ENCODE data around the gene E4F1. TPM values are rescaled to one million over a fixed set of nuclear protein-coding genes. Genes with fewer than 3 reads are reported as not detected.

The E4F1 gene
- total and polyA plus RNA-seq, 9 of the 15 experiments (the other 6 are each of a cell fraction or from before 2014, with no cell fraction given), result 0.48 to 94.9 (median 20.4) TPM

- FAIRE-seq, result peak; percentile 95
- Histone ChIP-seq H3K9ac (ENCODE audit: insufficient read depth in 1 of 2, low read depth in 2 of 2, low read length in 2 of 2) (0 out of 4 replicates have a peak overlapping the region, but pooled peaks of 1 of the 2 experiments have one; percentile 47), H3K9me1 (ENCODE audit: control insufficient read depth, insufficient read depth, low read length) (no peaks in the 10 kb centered on the region), H3K9me3 (replicated peaks; ENCODE audit: control insufficient read depth, insufficient read depth, low read depth, low read length) (no peaks in the 10 kb centered on the region), H3K36me3 (ENCODE audit: control insufficient read depth, insufficient read depth, low read length) (no peaks in the 10 kb centered on the region), H4K20me1 (replicated peaks; ENCODE audit: control insufficient read depth, insufficient read depth, low read length) (0 out of 2 replicates have a peak, but pooled peaks cover 6% of the 10 kb centered on the region), H3K4me3 (no peak overlapping the region), H3K4me1 (replicated peaks in 1 of 2; ENCODE audit: control insufficient read depth in 2 of 2, insufficient read depth in 2 of 2, low read length in 2 of 2) (peaks cover 3 to 65% of the 10 kb centered on the region in 2 experiments; a peak in 4 of 5 replicates), H3K27me3 (ENCODE audit: control insufficient read depth in 2 of 2, insufficient read depth in 2 of 2, low read length in 2 of 2) (peaks cover 0 to 5% of the 10 kb centered on the region in 2 experiments; a peak in 2 of 5 replicates), H3K79me2 (ENCODE audit: control insufficient read depth, insufficient read depth, low read length) (no peaks in the 10 kb centered on the region), H3K27ac (ENCODE audit: extremely low read depth, low read depth, low read length) (no peak overlapping the region), H2AFZ (ENCODE audit: low read depth, low read length) (no peak overlapping the region), H3K4me2 (ENCODE audit: insufficient read depth, low read length) (no peak overlapping the region)
- ChIA-PET POLR2A (interaction anchor here (0.7 to 2.5 kb wide), 11 partner anchors 10 to 488 kb away, joined by 3 to 17 read pairs (median 5); partner anchors contain the start of genes ECI1, KCTD5, MLST8 and TRAF7), CTCF (ENCODE audit: low intra/inter-chr PET ratio) (interaction anchor here (1.0 to 2.8 kb wide), 4 partner anchors 56 to 732 kb away, joined by 3 to 18 read pairs (median 4); partner anchors contain the start of gene ECI1)
- ATAC-seq, result peak; percentile 90
- WGBS (ENCODE audit: insufficient coverage, low coverage, missing lambda C conversion rate), result 11% methylated on average over 10 of the region's 10 CpGs
- intact Hi-C loops (cut with micrococcal nuclease), result loop anchor here (5.0 kb wide), 2 partner anchors 57 to 302 kb away; partner anchors contain the start of gene ECI1
- DNase-seq (ENCODE audit: extremely low read depth in 1 of 4, low spot score in 3 of 4), result peak in 3 of 4 experiments; percentile 45 to 83 (median 73)
- in situ Hi-C loops (cut with MboI), result no loop called here
- BruUV-seq (replicated peaks), result no TSS peak
- TF ChIP-seq ZNF740 (CRISPR knock-in tag; IDR thresholded peaks at IDR 0.05) (no peak), ZNF740 (tag; IDR thresholded peaks at IDR 0.05) (no peak), SP1 (CRISPR knock-in tag; IDR thresholded peaks at IDR 0.05) (0 out of 2 replicates have a peak, but pooled peaks have one; percentile 38), HLTF (IDR thresholded peaks at IDR 0.05) (0 out of 2 replicates have a peak, but pooled peaks have one; percentile 35), HDGF (IDR thresholded peaks at IDR 0.05) (0 out of 2 replicates have a peak, but pooled peaks have one; percentile 42), ZNF12 (CRISPR knock-in tag; IDR thresholded peaks at IDR 0.05) (0 out of 2 replicates have a peak, but pooled peaks have one; percentile 57), ETV1 (tag; conservative IDR thresholded peaks at IDR 0.05; ENCODE audit: low read depth) (0 out of 2 replicates have a peak, but pooled peaks have one; percentile 7), CC2D1A (IDR thresholded peaks at IDR 0.05) (peak; percentile 66; the same call in 1 of the 2 replicates), BCOR (IDR thresholded peaks at IDR 0.05) (peak; percentile 96), MYNN (IDR thresholded peaks at IDR 0.05) (0 out of 2 replicates have a peak, but pooled peaks have one; percentile 23), MYNN (CRISPR knock-in tag; IDR thresholded peaks at IDR 0.05) (no peak), CBX3 (IDR thresholded peaks at IDR 0.05; ENCODE audit: borderline replicate concordance in 1 of 2, low read length in 2 of 2) (peak in 1 of 2 experiments; percentile 48; a peak in 1 of 3 replicates), RCOR1 (IDR thresholded peaks at IDR 0.05; ENCODE audit: borderline replicate concordance in 1 of 2, low read depth in 2 of 2, low read length in 2 of 2) (peak in 1 of 2 experiments; percentile 87; a peak in 2 of 4 replicates), ESRRA (IDR thresholded peaks at IDR 0.05; ENCODE audit: borderline replicate concordance, low read depth) (peak; percentile 87), TFAP4 (CRISPR knock-in tag; IDR thresholded peaks at IDR 0.05; ENCODE audit: borderline replicate concordance) (peak; percentile 80), NCOA4 (IDR thresholded peaks at IDR 0.05; ENCODE audit: partially characterized antibody) (peak; percentile 18)
These were observed 28.5 kb upstream of the E4F1 start for GRCh38 chr16:2194852-2195321.

All from K562 (cell line).